AG04450 (cell line): ENCODE measurements around the gene PLEKHO2. TPM values are rescaled to one million over a fixed set of nuclear protein-coding genes. Genes with fewer than 3 reads are reported as not detected.
A peak's percentile ranks its signal among the peaks of the same experiment; 100 is the strongest.

Experiments
- CTCF ChIA-PET: fragments of 300-600, 350-600 bp; formaldehyde crosslinking; extraction: SDS; loops from one replicate; lab custom pipeline; 2022; ENCODE audit warnings: antibody characterized with exemption, inconsistent platforms; lab: Charles Lee
- POLR2A ChIA-PET: fragments of 350-600 bp; formaldehyde crosslinking; extraction: SDS; loops from one replicate; lab custom pipeline; 2021; ENCODE audit warnings: antibody characterized with exemption, inconsistent platforms; lab: Yijun Ruan, JAX
- DNase-seq: peaks from one replicate; pipeline ENCODE4 v3.0.0-alpha.2; 2011; ENCODE audit warnings: low read depth, low spot score
- H3K27ac ChIP-seq: one replicate; pipeline ENCODE4 v1.5.1; 2012; ENCODE audit warnings: low read depth, low read length, control low read depth
- H3K27me3 ChIP-seq: one replicate; pipeline ENCODE4 v1.6.0; 2012; ENCODE audit warnings: low read length; ENCODE audit not compliant: control insufficient read depth, insufficient read depth
- H3K4me3 ChIP-seq: 2 replicates; pipeline ENCODE4 v1.5.1; 2011; ENCODE audit warnings: mild to moderate bottlenecking, low read depth, low read length, control low read depth
- H3K9me3 ChIP-seq: 2 replicates; pipeline ENCODE4 v1.5.1; 2012; ENCODE audit warnings: low read length; ENCODE audit not compliant: control insufficient read depth, insufficient read depth
- polyA plus RNA-seq: library from polyadenylated mRNA; depleted of rRNA; stranded (reverse); fragments of >200 nt; gene quantifications from 2 replicates; pipeline ENCODE4 v1.2.3, GENCODE V29; 2011
- TF ChIP-seq, protein P1 (sequence below): IDR thresholded peaks from 2 replicates; pipeline ENCODE4 v1.5.1; 2011; ENCODE audit warnings: low read depth, low read length, control low read depth, inconsistent platforms

The PLEKHO2 gene
- polyA plus RNA-seq, 1 experiment = 29.5 TPM

GRCh38 chr15:64847016-64847415, 5.3 kb downstream of the PLEKHO2 start:
- POLR2A ChIA-PET = interaction anchor here (1.2 kb wide), 1 partner anchor 14 kb away, joined by 3 read pairs; no protein-coding TSS in a partner anchor
- Histone ChIP-seq H3K9me3 (no peaks in the 10 kb centered on the region), H3K4me3 (no peak overlapping the region), H3K27ac (no peak overlapping the region), H3K27me3 (no peaks in the 10 kb centered on the region)
- CTCF ChIA-PET = no interaction called here
- TF ChIP-seq, protein P1, sequence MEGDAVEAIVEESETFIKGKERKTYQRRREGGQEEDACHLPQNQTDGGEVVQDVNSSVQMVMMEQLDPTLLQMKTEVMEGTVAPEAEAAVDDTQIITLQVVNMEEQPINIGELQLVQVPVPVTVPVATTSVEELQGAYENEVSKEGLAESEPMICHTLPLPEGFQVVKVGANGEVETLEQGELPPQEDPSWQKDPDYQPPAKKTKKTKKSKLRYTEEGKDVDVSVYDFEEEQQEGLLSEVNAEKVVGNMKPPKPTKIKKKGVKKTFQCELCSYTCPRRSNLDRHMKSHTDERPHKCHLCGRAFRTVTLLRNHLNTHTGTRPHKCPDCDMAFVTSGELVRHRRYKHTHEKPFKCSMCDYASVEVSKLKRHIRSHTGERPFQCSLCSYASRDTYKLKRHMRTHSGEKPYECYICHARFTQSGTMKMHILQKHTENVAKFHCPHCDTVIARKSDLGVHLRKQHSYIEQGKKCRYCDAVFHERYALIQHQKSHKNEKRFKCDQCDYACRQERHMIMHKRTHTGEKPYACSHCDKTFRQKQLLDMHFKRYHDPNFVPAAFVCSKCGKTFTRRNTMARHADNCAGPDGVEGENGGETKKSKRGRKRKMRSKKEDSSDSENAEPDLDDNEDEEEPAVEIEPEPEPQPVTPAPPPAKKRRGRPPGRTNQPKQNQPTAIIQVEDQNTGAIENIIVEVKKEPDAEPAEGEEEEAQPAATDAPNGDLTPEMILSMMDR = no peak
- no peak for DNase-seq

GRCh38 chr15:64847448-64847847, 5.7 kb downstream of the PLEKHO2 start:
- DNase-seq = no peak
- no peak overlapping the region for H3K27ac ChIP-seq
- no peak overlapping the region for H3K4me3 ChIP-seq
- CTCF ChIA-PET = interaction anchor here (1.4 kb wide), 1 partner anchor 12 kb away, joined by 7 read pairs; no protein-coding TSS in a partner anchor
- no peaks in the 10 kb centered on the region for H3K9me3 ChIP-seq
- H3K27me3 ChIP-seq = no peaks in the 10 kb centered on the region
- TF ChIP-seq, protein P1 = no peak
- POLR2A ChIA-PET = no interaction called here

DNA sequence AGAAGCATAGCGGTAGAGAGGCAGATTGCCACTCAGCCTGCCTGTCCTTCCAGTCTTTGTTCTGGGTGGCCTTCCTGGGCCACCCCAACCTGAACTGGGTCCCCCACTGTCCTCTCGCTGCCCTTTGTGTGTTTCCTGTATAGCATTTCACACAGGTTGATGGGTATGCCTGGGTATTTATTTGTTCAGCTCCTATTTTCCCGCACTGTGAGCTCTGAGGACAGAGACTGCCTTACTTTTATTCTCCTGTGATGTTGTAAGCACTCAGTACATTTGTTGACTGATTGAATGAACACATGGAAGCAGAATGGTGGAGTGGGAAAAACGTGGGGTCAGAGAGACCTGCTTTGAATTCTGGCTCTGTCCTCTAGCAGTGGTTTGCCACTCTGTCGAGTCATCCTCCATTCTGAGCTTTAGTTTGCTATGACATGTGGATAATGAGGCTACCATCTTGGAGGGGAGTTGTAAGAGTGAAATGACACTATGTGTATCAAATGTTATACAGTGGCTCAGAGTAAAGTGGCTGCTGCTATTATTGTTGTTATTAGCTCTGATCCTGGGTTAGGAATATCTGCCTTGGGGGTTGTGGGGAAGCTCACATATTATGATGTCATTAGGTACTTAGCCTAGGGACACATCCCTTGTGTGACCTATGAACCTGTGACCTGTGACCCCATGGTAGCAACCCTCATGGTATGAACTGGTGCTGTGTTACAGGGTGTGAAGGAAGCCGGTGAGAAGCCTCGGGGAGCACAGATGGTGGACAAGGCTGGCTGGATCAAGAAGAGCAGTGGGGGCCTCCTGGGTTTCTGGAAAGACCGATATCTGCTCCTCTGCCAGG, 6.4 kb downstream of the PLEKHO2 start:
- no peak overlapping the region for H3K4me3 ChIP-seq
- ChIA-PET POLR2A (no interaction called here), CTCF (interaction anchor here (1.4 kb wide), 1 partner anchor 12 kb away, joined by 7 read pairs; no protein-coding TSS in a partner anchor)
- no peak for DNase-seq
- TF ChIP-seq, protein P1 = no peak
- no peaks in the 10 kb centered on the region for H3K27me3 ChIP-seq
- no peak overlapping the region for H3K27ac ChIP-seq
- H3K9me3 ChIP-seq = no peaks in the 10 kb centered on the region

- ChIA-PET CTCF (interaction anchor here (0.8 kb wide), 1 partner anchor 15 kb away, joined by 5 read pairs; no protein-coding TSS in a partner anchor), POLR2A (interaction anchor here (0.8 to 1.8 kb wide), 11 partner anchors 8 to 219 kb away, joined by 3 to 18 read pairs (median 4); partner anchors contain the start of genes PIF1 and SPG21)
- peak overlapping the region; percentile 91 for H3K27ac ChIP-seq
- DNase-seq = no peak
- H3K27me3 ChIP-seq = no peaks in the 10 kb centered on the region
- H3K9me3 ChIP-seq = no peaks in the 10 kb centered on the region
- H3K4me3 ChIP-seq = no peak overlapping the region
- TF ChIP-seq, protein P1 = no peak
Measured at GRCh38 chr15:64850778-64851502, 9.2 kb downstream of the PLEKHO2 start.
